Esophagus squamous epithelium (tissue), 4 donors: Measurements from ENCODE around the gene ATXN1.

Experiments
- CTCF ChIP-seq, 6 experiments: fragments of 450-650 bp in 4 of 6; fragments of 200-600 bp in 2 of 6; sonication (generic) in 2 of 6; IDR thresholded peaks; one replicate each; pipeline ENCODE4 v1.5.1; 2016 to 2019; ENCODE audit warnings: antibody characterized with exemption in 6 of 6, mild to moderate bottlenecking in 4 of 6, moderate library complexity in 4 of 6
- POLR2A ChIP-seq, 4 donors: fragments of 450-650 bp; IDR thresholded peaks; one replicate each; pipeline ENCODE4 v1.6.1; 2017; ENCODE audit warnings: antibody characterized with exemption in 4 of 4, mild to moderate bottlenecking in 4 of 4, moderate library complexity in 3 of 4

DNA sequence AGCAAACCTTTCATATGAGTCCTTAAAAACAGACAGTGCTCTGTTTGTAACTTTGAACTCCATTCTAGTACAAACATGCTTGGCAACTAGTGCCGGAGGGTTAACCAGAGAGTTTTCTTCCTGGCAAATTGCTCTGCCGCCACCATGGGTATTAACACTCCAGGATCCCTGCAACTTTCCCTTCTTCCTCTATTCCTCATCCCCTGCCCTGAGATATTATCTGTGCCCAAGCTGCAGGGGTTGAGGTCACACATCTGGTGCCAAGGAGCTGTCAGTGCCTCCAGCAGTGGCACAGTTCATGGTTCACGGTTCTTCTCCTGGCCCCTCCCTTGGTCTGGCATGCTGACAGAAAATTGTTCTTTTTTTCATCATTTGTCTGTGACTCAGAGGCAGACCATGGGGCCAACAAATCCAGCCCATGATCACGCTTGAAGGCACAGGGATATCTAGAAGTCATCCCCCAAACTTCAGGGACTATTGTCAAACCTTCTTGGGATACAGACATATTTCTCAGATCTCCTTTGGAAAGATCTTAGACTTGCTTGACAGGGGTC is 77.5 kb downstream of the ATXN1 start:
- TF ChIP-seq CTCF (IDR thresholded peaks at IDR 0.05) (no peak), POLR2A (IDR thresholded peaks at IDR 0.05) (no peak)
